ENCODE measurements around the gene IQGAP1.

DNA sequence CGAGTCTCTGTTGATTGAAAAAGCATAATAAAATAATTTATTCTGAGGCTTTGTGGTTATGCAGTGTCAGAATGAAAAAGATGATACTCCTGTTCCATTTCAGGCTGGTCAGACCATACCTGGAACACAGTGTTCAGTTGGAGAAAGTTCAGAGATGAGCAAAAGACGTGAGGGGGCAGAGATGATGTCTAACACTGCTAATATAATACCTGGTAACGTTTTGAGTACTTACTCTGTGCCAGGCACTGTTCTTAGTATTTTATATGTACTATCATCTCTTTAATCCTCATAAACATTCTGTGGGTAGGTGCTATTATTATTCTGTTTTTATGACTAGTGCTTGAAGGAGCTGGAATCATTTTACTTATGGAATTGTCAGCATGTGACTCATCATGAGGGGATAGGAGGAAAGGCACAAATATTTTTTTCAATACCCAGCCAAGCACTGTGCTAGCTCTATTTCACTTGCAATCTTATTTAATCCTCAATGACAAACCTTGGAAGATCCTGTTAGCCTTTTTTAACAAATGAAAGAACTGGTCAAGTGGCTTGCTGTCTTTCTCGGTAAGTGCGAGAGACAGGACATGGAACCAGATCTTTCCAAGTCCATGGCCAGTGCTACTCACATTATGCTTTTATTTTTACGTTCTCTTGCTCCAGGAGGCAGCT is 31.8 kb downstream of the IQGAP1 start:
- TF ChIP-seq, protein P1, sequence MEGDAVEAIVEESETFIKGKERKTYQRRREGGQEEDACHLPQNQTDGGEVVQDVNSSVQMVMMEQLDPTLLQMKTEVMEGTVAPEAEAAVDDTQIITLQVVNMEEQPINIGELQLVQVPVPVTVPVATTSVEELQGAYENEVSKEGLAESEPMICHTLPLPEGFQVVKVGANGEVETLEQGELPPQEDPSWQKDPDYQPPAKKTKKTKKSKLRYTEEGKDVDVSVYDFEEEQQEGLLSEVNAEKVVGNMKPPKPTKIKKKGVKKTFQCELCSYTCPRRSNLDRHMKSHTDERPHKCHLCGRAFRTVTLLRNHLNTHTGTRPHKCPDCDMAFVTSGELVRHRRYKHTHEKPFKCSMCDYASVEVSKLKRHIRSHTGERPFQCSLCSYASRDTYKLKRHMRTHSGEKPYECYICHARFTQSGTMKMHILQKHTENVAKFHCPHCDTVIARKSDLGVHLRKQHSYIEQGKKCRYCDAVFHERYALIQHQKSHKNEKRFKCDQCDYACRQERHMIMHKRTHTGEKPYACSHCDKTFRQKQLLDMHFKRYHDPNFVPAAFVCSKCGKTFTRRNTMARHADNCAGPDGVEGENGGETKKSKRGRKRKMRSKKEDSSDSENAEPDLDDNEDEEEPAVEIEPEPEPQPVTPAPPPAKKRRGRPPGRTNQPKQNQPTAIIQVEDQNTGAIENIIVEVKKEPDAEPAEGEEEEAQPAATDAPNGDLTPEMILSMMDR (IDR thresholded peaks at IDR 0.05): no peak
- no peak for TF ChIP-seq POLR2A (IDR thresholded peaks at IDR 0.05)
